Smooth muscle cell (in vitro differentiated cells): Measurements from ENCODE around the gene PHKG2. TPM values are rescaled to one million over a fixed set of nuclear protein-coding genes. Genes with fewer than 3 reads are reported as not detected.

Experiments
- DNase-seq: peaks from one replicate; lab custom pipeline; 2025; ENCODE audit not compliant: unreplicated experiment; lab: John Stamatoyannopoulos, UW
- H2AFZ ChIP-seq: fragments of 200-600 bp; sonication (generic); 2 replicates; pipeline ENCODE4 v1.6.0; 2016; ENCODE audit warnings: antibody characterized with exemption, low read depth, mild to moderate bottlenecking
- H3F3A ChIP-seq: fragments of 200-600 bp; sonication (generic); 2 replicates; pipeline ENCODE4 v1.6.0; 2017; ENCODE audit warnings: antibody characterized with exemption, low read depth
- H3K27ac ChIP-seq: fragments of 200-600 bp; sonication (generic); 2 replicates; pipeline ENCODE4 v1.5.1; 2016; ENCODE audit warnings: low read depth, mild to moderate bottlenecking
- H3K27me3 ChIP-seq: fragments of 200-600 bp; sonication (generic); 2 replicates; pipeline ENCODE4 v1.6.1; 2016; ENCODE audit warnings: low read depth, mild to moderate bottlenecking
- H3K36me3 ChIP-seq: fragments of 200-600 bp; sonication (generic); 2 replicates; pipeline ENCODE4 v1.5.1; 2016; ENCODE audit warnings: low read depth
- H3K4me1 ChIP-seq: fragments of 200-600 bp; sonication (generic); 2 replicates; pipeline ENCODE4 v1.5.1; 2016; ENCODE audit warnings: low read depth
- H3K4me2 ChIP-seq: fragments of 200-600 bp; sonication (generic); 2 replicates; pipeline ENCODE4 v1.6.0; 2016; ENCODE audit warnings: mild to moderate bottlenecking
- H3K4me3 ChIP-seq: fragments of 200-600 bp; sonication (generic); 2 replicates; pipeline ENCODE4 v1.5.1; 2016; ENCODE audit warnings: mild to moderate bottlenecking
- H3K79me2 ChIP-seq: fragments of 200-600 bp; sonication (generic); 2 replicates; pipeline ENCODE4 v1.6.0; 2016; ENCODE audit warnings: low read depth, mild to moderate bottlenecking
- H3K9ac ChIP-seq: fragments of 200-600 bp; sonication (generic); 2 replicates; pipeline ENCODE4 v1.6.0; 2016; ENCODE audit warnings: low read depth
- H3K9me3 ChIP-seq: fragments of 200-600 bp; sonication (generic); replicated peaks from 2 replicates; pipeline ENCODE4 v1.5.1; 2016; ENCODE audit warnings: low read depth
- H4K20me1 ChIP-seq: fragments of 200-600 bp; sonication (generic); 2 replicates; pipeline ENCODE4 v1.6.0; 2016; ENCODE audit warnings: low read depth
- CTCF ChIP-seq: fragments of 200-600 bp; sonication (generic); IDR thresholded peaks from 2 replicates; pipeline ENCODE4 v1.5.1; 2017; ENCODE audit warnings: borderline replicate concordance, mild to moderate bottlenecking, antibody characterized with exemption; ENCODE audit not compliant: insufficient read depth, poor library complexity, severe bottlenecking
- WGBS: methylation state at CpG from one replicate; pipeline ENCODE4 v1.1.7; 2016; ENCODE audit warnings: low lambda C conversion rate; 5-methylcytosine and 5-hydroxymethylcytosine counted together
- polyA plus RNA-seq: library from polyadenylated mRNA; unstranded; fragments of >200 nt; fragmentation: Nextera tagmentation; extraction: Ambion mirVana; gene quantifications from 2 replicates; pipeline ENCODE4 v1.2.1, GENCODE V29; 2016
- total RNA-seq: library from RNA; depleted of rRNA; stranded (reverse); fragments of >200 nt; gene quantifications from 2 replicates; pipeline ENCODE4 v1.2.3, GENCODE V29; 2014

The PHKG2 gene
- total and polyA plus RNA-seq, 2 experiments from 2014 or later, result 24.9 to 39.1 TPM

GRCh38 chr16:30783280-30784109 lies 35.3 kb downstream of the PHKG2 start:
- H4K20me1 ChIP-seq, result peaks cover 11% of the 10 kb centered on the region
- H3K9ac ChIP-seq, result no peak overlapping the region
- no peak for DNase-seq
- no peak overlapping the region for H2AFZ ChIP-seq
- H3K36me3 ChIP-seq, result no peaks in the 10 kb centered on the region
- no peak overlapping the region for H3K4me3 ChIP-seq
- peaks cover 14% of the 10 kb centered on the region for H3K4me1 ChIP-seq
- WGBS, result 97% methylated on average over 56 of the region's 57 CpGs
- no peak overlapping the region for H3K4me2 ChIP-seq
- H3K9me3 ChIP-seq, result no peaks in the 10 kb centered on the region
- H3F3A ChIP-seq, result no peaks in the 10 kb centered on the region
- no peaks in the 10 kb centered on the region for H3K27me3 ChIP-seq
- peaks cover 32% of the 10 kb centered on the region for H3K79me2 ChIP-seq
- TF ChIP-seq CTCF, result no peak
- no peak overlapping the region for H3K27ac ChIP-seq

- no peak overlapping the region for H3K27ac ChIP-seq
Measured at GRCh38 chr16:30784215-30784614, 36.0 kb downstream of the PHKG2 start.

GRCh38 chr16:30785126-30786106 lies 37.2 kb downstream of the PHKG2 start:
- H2AFZ ChIP-seq, result no peak overlapping the region
- H3F3A ChIP-seq, result no peaks in the 10 kb centered on the region

More at GRCh38 chr16:30784215-30784614, 36.0 kb downstream of the PHKG2 start:
- WGBS, result 89% methylated on average over 13 of the region's 18 CpGs
- Histone ChIP-seq H3F3A (no peaks in the 10 kb centered on the region), H3K9ac (no peak overlapping the region), H3K27me3 (no peaks in the 10 kb centered on the region), H2AFZ (no peak overlapping the region), H3K36me3 (no peaks in the 10 kb centered on the region), H3K4me2 (no peak overlapping the region), H3K4me3 (no peak overlapping the region), H3K4me1 (peaks cover 14% of the 10 kb centered on the region), H3K9me3 (no peaks in the 10 kb centered on the region), H3K79me2 (peaks cover 32% of the 10 kb centered on the region), H4K20me1 (peaks cover 11% of the 10 kb centered on the region)
- DNase-seq, result no peak
- TF ChIP-seq CTCF, result no peak

More at GRCh38 chr16:30785126-30786106, 37.2 kb downstream of the PHKG2 start:
- Histone ChIP-seq H3K4me2 (peak overlapping the region; percentile 94), H3K27me3 (no peaks in the 10 kb centered on the region), H4K20me1 (peaks cover 11% of the 10 kb centered on the region), H3K27ac (peak overlapping the region; percentile 79), H3K4me3 (peak overlapping the region; percentile 99), H3K9ac (peak overlapping the region; percentile 93), H3K79me2 (peaks cover 32% of the 10 kb centered on the region), H3K9me3 (no peaks in the 10 kb centered on the region), H3K36me3 (no peaks in the 10 kb centered on the region), H3K4me1 (peaks cover 14% of the 10 kb centered on the region)
- WGBS, result 94% methylated on average over 7 of the region's 7 CpGs
- DNase-seq, result no peak
- TF ChIP-seq CTCF, result no peak
